Stomach (tissue), 4 donors: ENCODE results near the gene ACVR1B.
A peak's percentile ranks its signal among the peaks of the same experiment; 100 is the strongest.

Experiments
- POLR2A ChIP-seq, 4 donors: fragments of 450-650 bp; IDR thresholded peaks; one replicate each; pipeline ENCODE4 v1.6.1; 2016; ENCODE audit warnings: antibody characterized with exemption in 4 of 4, control low read depth in 2 of 4, mild to moderate bottlenecking in 1 of 4, moderate library complexity in 1 of 4
- POLR2AphosphoS5 ChIP-seq, 3 donors: sonication (generic); formaldehyde crosslinking; IDR thresholded peaks; one replicate each; pipeline ENCODE4 v1.6.1; 2016; ENCODE audit warnings: antibody characterized with exemption in 3 of 3
- TF ChIP-seq, protein P1 (sequence below), 7 experiments: fragments of 450-650 bp in 4 of 7; fragments of 200-600 bp in 3 of 7; sonication (generic) in 3 of 7; IDR thresholded peaks; one replicate each; pipeline ENCODE4 v1.5.1; 2016 to 2019; ENCODE audit warnings: antibody characterized with exemption in 7 of 7, control low read depth in 2 of 7, mild to moderate bottlenecking in 1 of 7

DNA sequence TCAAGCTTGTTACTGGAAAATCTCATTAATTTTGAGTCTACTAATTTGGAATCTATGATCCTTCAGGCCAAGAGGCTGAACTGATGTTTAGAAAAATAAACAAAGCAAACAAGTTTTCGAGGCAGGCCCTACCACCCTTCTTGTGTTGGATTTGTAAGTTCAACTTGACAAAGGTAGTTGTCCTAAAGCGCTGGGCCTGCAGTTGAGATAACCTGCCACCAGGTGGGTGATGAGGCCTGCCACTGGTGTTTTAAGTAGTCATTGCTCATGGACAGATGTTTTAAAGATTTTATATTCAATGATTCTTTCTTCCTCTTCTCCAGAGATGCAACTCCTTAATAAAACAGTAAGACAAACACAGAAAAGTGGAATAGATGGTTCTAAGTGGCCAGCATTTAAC, 24.8 kb upstream of the ACVR1B start:
- TF ChIP-seq, protein P1, sequence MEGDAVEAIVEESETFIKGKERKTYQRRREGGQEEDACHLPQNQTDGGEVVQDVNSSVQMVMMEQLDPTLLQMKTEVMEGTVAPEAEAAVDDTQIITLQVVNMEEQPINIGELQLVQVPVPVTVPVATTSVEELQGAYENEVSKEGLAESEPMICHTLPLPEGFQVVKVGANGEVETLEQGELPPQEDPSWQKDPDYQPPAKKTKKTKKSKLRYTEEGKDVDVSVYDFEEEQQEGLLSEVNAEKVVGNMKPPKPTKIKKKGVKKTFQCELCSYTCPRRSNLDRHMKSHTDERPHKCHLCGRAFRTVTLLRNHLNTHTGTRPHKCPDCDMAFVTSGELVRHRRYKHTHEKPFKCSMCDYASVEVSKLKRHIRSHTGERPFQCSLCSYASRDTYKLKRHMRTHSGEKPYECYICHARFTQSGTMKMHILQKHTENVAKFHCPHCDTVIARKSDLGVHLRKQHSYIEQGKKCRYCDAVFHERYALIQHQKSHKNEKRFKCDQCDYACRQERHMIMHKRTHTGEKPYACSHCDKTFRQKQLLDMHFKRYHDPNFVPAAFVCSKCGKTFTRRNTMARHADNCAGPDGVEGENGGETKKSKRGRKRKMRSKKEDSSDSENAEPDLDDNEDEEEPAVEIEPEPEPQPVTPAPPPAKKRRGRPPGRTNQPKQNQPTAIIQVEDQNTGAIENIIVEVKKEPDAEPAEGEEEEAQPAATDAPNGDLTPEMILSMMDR (IDR thresholded peaks at IDR 0.05), result peak in 5 of 7 experiments; percentile 45 to 77 (median 72)
- TF ChIP-seq POLR2AphosphoS5 (IDR thresholded peaks at IDR 0.05), result no peak
- TF ChIP-seq POLR2A (IDR thresholded peaks at IDR 0.05), result no peak
